Testis (tissue), 5 donors: ENCODE results near the gene HSPB6. TPM values are rescaled to one million over a fixed set of nuclear protein-coding genes. Genes with fewer than 3 reads are reported as not detected.

Source experiments
- DNase-seq: peaks from one replicate; pipeline ENCODE4 v3.0.0-alpha.2; 2019
- H3K27ac ChIP-seq, 2 donors: fragments of 200-600 bp; sonication (generic); one replicate each; pipeline ENCODE4 v1.5.1; 2019
- H3K27me3 ChIP-seq: fragments of 200-600 bp; sonication (generic); one replicate; pipeline ENCODE4 v1.5.1; 2019
- H3K36me3 ChIP-seq: fragments of 200-600 bp; sonication (generic); one replicate; pipeline ENCODE4 v1.5.1; 2017; ENCODE audit warnings: low read depth; ENCODE audit errors: missing control alignments
- H3K4me1 ChIP-seq: fragments of 200-600 bp; sonication (generic); one replicate; pipeline ENCODE4 v1.5.1; 2019
- H3K4me3 ChIP-seq, 2 donors: fragments of 200-600 bp; sonication (generic); one replicate each; pipeline ENCODE4 v1.5.1; 2017 to 2019
- H3K9me3 ChIP-seq: fragments of 200-600 bp; sonication (generic); one replicate; pipeline ENCODE4 v1.5.1; 2017
- CTCF ChIP-seq, 3 experiments: fragments of 450-650 bp in 2 of 3; fragments of 200-600 bp in 1 of 3; sonication (generic) in 1 of 3; IDR thresholded peaks; one replicate each; pipeline ENCODE4 v1.5.1; 2016 to 2019; ENCODE audit warnings: antibody characterized with exemption in 3 of 3, mild to moderate bottlenecking in 2 of 3, moderate library complexity in 1 of 3
- POLR2A ChIP-seq: fragments of 450-650 bp; IDR thresholded peaks from one replicate; pipeline ENCODE4 v1.6.1; 2017; ENCODE audit warnings: antibody characterized with exemption, mild to moderate bottlenecking, moderate library complexity
- WGBS, 2 donors: methylation state at CpG; one replicate each; pipeline ENCODE4 v1.1.5; 2018; 5-methylcytosine and 5-hydroxymethylcytosine counted together
- intact Hi-C: fragments of 100-400 bp; cut with DNase I; formaldehyde crosslinking; loops from one replicate; pipeline ENCODE4 v1.15.1; 2023; ENCODE audit warnings: low total_unique reads
- long read RNA-seq, 2 donors: transcript quantifications; one replicate each; lab custom pipeline, GENCODE V29; 2026
- polyA plus RNA-seq: library from polyadenylated mRNA; stranded (reverse); fragments of 350-450 nt; fragmentation: Illumina TruSeq; extraction: RNeasy Lipid Tissue Mini Kit (QIAGEN cat#74804); gene quantifications from one replicate; pipeline ENCODE4 v1.2.3, GENCODE V29; 2014; ENCODE audit warnings: low read depth, low replicate concordance; ENCODE audit not compliant: insufficient read depth
- total RNA-seq, 2 donors: library from RNA; depleted of rRNA; stranded (reverse); fragments of >200 nt; gene quantifications; one replicate each; pipeline ENCODE4 v1.2.3, GENCODE V29; 2016

The HSPB6 gene
- total RNA-seq (10 to 100 TPM; 50.9 to 57.1 TPM), polyA plus RNA-seq (146 TPM)
- long read RNA-seq, donor 1, transcript HSPB6-201 (3 exons, 1,457 nt): major isoform, 198 of 202 reads
- long read RNA-seq, donor 1, partial matches to known transcripts: 0 of 202 reads
- long read RNA-seq, donor 1, other reads (novel, unspliced or antisense): 0 of 202 reads
- long read RNA-seq, donor 2, transcript HSPB6-201 (3 exons, 1,457 nt): major isoform, 81 of 84 reads
- long read RNA-seq, donor 2, partial matches to known transcripts: 0 of 84 reads
- long read RNA-seq, donor 2, other reads (novel, unspliced or antisense): 0 of 84 reads

- H3K27ac ChIP-seq: peak within 1 kb of the TSS; percentile 91 to 97
- peak within 1 kb of the TSS; percentile 88 to 92 for H3K4me3 ChIP-seq
- 4 to 16% methylated on average over 22 to 41 of the region's 52 CpGs for WGBS, 2 donors
- no peak for TF ChIP-seq POLR2A
- no peak for TF ChIP-seq CTCF (IDR thresholded peaks at IDR 0.05)
- H3K36me3 ChIP-seq: no peaks in the 10 kb centered on the region
- intact Hi-C loops: no loop called here
- peaks cover 24% of the 10 kb centered on the region for H3K4me1 ChIP-seq
- H3K27me3 ChIP-seq: no peaks in the 10 kb centered on the region
- no peaks in the 10 kb centered on the region for H3K9me3 ChIP-seq
- peak; percentile 68 for DNase-seq
Observed at GRCh38 chr19:35756377-35757230, at the start of gene HSPB6. Gene HSPB6 (minus strand): TSS chr19:35757029. CDS start chr19:35757008, 21 bp downstream.

GRCh38 chr19:35806597-35806996, 49.8 kb upstream of the HSPB6 start:
- 88 to 96% methylated on average over 7 to 18 of the region's 18 CpGs for WGBS, 2 donors
- H3K4me1 ChIP-seq: no peaks in the 10 kb centered on the region
- DNase-seq: no peak
- intact Hi-C loops: no loop called here
- no peaks in the 10 kb centered on the region for H3K9me3 ChIP-seq
- H3K27ac ChIP-seq: no peak overlapping the region
- no peaks in the 10 kb centered on the region for H3K27me3 ChIP-seq
- no peaks in the 10 kb centered on the region for H3K36me3 ChIP-seq
- no peak overlapping the region for H3K4me3 ChIP-seq
- TF ChIP-seq CTCF (IDR thresholded peaks at IDR 0.05) (no peak), POLR2A (no peak)

- no peak for TF ChIP-seq POLR2A
- no peak for TF ChIP-seq CTCF (IDR thresholded peaks at IDR 0.05)
- Histone ChIP-seq H3K4me3 (no peak overlapping the region), H3K27me3 (no peaks in the 10 kb centered on the region), H3K9me3 (no peaks in the 10 kb centered on the region), H3K36me3 (no peaks in the 10 kb centered on the region), H3K27ac (no peak overlapping the region), H3K4me1 (no peaks in the 10 kb centered on the region)
- DNase-seq: no peak
- WGBS, 2 donors: 69 to 92% methylated on average over 4 to 5 of the region's 5 CpGs
- intact Hi-C loops: no loop called here
Observed at GRCh38 chr19:35805526-35806102, 48.8 kb upstream of the HSPB6 start.

GRCh38 chr19:35801828-35802227, 45.0 kb upstream of the HSPB6 start:
- DNase-seq: no peak
- TF ChIP-seq POLR2A (no peak), CTCF (IDR thresholded peaks at IDR 0.05) (no peak)
- no peaks in the 10 kb centered on the region for H3K27me3 ChIP-seq
- H3K4me1 ChIP-seq: no peaks in the 10 kb centered on the region
- H3K27ac ChIP-seq: no peak overlapping the region
- H3K4me3 ChIP-seq: no peak overlapping the region
- intact Hi-C loops: no loop called here
- WGBS, 2 donors: 67 to 74% methylated on average over 3 of the region's 3 CpGs
- H3K36me3 ChIP-seq: no peaks in the 10 kb centered on the region
- H3K9me3 ChIP-seq: no peaks in the 10 kb centered on the region
